ENCODE results near the gene BTBD1. TPM values are rescaled to one million over a fixed set of nuclear protein-coding genes. Genes with fewer than 3 reads are reported as not detected.
"Not testable (repeated sequence)": the region's sequence is repeated elsewhere in the genome, so short reads cannot be mapped to it uniquely, and the experiment has no call there.

The BTBD1 gene
- total RNA-seq, 4 donors from 2014 or later: 37.3 to 60.8 (median 55.9) TPM

- Histone ChIP-seq H3K9me3 (no peaks in the 10 kb centered on the region), H3K36me3 (no peaks in the 10 kb centered on the region), H3K27ac (no peak overlapping the region), H3K27me3 (peaks cover 0 to 32% (median 0%) of the 10 kb centered on the region in 4 donors), H3K4me1 (no peaks in the 10 kb centered on the region), H3K4me3 (no peak overlapping the region)
- no peak for TF ChIP-seq CTCF (IDR thresholded peaks at IDR 0.05)
- no peak for TF ChIP-seq POLR2A (IDR thresholded peaks at IDR 0.05)
- intact Hi-C loops (cut with DNase I): no loop called here
- no peak for DNase-seq
These were observed 31.0 kb upstream of the BTBD1 start for GRCh38 chr15:83098079-83098478.

GRCh38 chr15:83094583-83094982, 27.5 kb upstream of the BTBD1 start:
- Histone ChIP-seq H3K27me3 (peaks cover 0 to 10% (median 0%) of the 10 kb centered on the region in 4 donors), H3K36me3 (no peaks in the 10 kb centered on the region), H3K4me3 (no peak overlapping the region), H3K27ac (no peak overlapping the region), H3K4me1 (no peaks in the 10 kb centered on the region), H3K9me3 (no peaks in the 10 kb centered on the region)
- DNase-seq: no peak
- intact Hi-C loops (cut with DNase I): no loop called here
- 54 to 55% methylated on average over 4 to 5 of the region's 5 CpGs for WGBS, 2 donors
- TF ChIP-seq POLR2A (IDR thresholded peaks at IDR 0.05): no peak
- TF ChIP-seq CTCF (IDR thresholded peaks at IDR 0.05): no peak

- WGBS, 2 donors: 55 to 60% methylated on average over 3 to 4 of the region's 4 CpGs
- Histone ChIP-seq H3K27me3 (peaks cover 0 to 8% (median 0%) of the 10 kb centered on the region in 4 donors), H3K4me3 (no peak overlapping the region), H3K27ac (peak overlapping the region in 3 of 4 donors; percentile 34 to 75 (median 46)), H3K36me3 (no peaks in the 10 kb centered on the region), H3K9me3 (no peaks in the 10 kb centered on the region), H3K4me1 (no peaks in the 10 kb centered on the region)
- intact Hi-C loops (cut with DNase I): no loop called here
- DNase-seq: peak; percentile 25
- TF ChIP-seq CTCF (IDR thresholded peaks at IDR 0.05) (no peak), POLR2A (IDR thresholded peaks at IDR 0.05) (peak in 2 of 4 donors; percentile 36 to 44)
These were observed 25.4 kb upstream of the BTBD1 start for GRCh38 chr15:83092309-83092976.

GRCh38 chr15:83091965-83092308, 24.9 kb upstream of the BTBD1 start:
- H3K4me1 ChIP-seq; H3K27me3 ChIP-seq; H3K36me3 ChIP-seq; H3K9me3 ChIP-seq; DNase-seq; H3K4me3 ChIP-seq; intact Hi-C loops (cut with DNase I): not testable (repeated sequence)
- H3K27ac ChIP-seq: peak overlapping the region in 3 of 4 donors; percentile 7 to 75 (median 46)
- WGBS, 2 donors: 75 to 81% methylated on average over 3 of the region's 3 CpGs

- Histone ChIP-seq H3K27me3 (no peaks in the 10 kb centered on the region), H3K4me3 (no peak overlapping the region), H3K9me3 (no peaks in the 10 kb centered on the region), H3K36me3 (no peaks in the 10 kb centered on the region), H3K4me1 (no peaks in the 10 kb centered on the region), H3K27ac (no peak overlapping the region)
- intact Hi-C loops (cut with DNase I): no loop called here
- DNase-seq: no peak
- WGBS, 2 donors: 53 to 57% methylated on average over 4 of the region's 4 CpGs
- TF ChIP-seq POLR2A (IDR thresholded peaks at IDR 0.05) (no peak), CTCF (IDR thresholded peaks at IDR 0.05) (no peak)
These were observed 23.4 kb upstream of the BTBD1 start for GRCh38 chr15:83090465-83090864.

- intact Hi-C loops (cut with DNase I): no loop called here
- Histone ChIP-seq H3K4me1 (no peaks in the 10 kb centered on the region), H3K9me3 (no peaks in the 10 kb centered on the region), H3K4me3 (no peak overlapping the region), H3K27ac (no peak overlapping the region), H3K36me3 (no peaks in the 10 kb centered on the region), H3K27me3 (no peaks in the 10 kb centered on the region)
- no peak for DNase-seq
- no peak for TF ChIP-seq POLR2A (IDR thresholded peaks at IDR 0.05)
- no peak for TF ChIP-seq CTCF (IDR thresholded peaks at IDR 0.05)
- 72 to 79% methylated on average over 2 of the region's 2 CpGs for WGBS, 2 donors
These were observed 21.8 kb upstream of the BTBD1 start for GRCh38 chr15:83088876-83089275.
